GM21423 (cell line): ENCODE measurements around the gene ITGBL1.
A peak's percentile ranks its signal among the peaks of the same experiment; 100 is the strongest.

Experiments
- ATAC-seq: cut with Tn5 transposase; IDR thresholded peaks from one replicate; pipeline ENCODE4 v1.9.1; 2021; ENCODE audit warnings: mild to moderate bottlenecking, moderate library complexity; ENCODE audit not compliant: unreplicated experiment

Gene ITGBL1

GRCh38 chr13:101738336-101738735 is 285.9 kb downstream of the ITGBL1 start:
- ATAC-seq = no peak

DNA sequence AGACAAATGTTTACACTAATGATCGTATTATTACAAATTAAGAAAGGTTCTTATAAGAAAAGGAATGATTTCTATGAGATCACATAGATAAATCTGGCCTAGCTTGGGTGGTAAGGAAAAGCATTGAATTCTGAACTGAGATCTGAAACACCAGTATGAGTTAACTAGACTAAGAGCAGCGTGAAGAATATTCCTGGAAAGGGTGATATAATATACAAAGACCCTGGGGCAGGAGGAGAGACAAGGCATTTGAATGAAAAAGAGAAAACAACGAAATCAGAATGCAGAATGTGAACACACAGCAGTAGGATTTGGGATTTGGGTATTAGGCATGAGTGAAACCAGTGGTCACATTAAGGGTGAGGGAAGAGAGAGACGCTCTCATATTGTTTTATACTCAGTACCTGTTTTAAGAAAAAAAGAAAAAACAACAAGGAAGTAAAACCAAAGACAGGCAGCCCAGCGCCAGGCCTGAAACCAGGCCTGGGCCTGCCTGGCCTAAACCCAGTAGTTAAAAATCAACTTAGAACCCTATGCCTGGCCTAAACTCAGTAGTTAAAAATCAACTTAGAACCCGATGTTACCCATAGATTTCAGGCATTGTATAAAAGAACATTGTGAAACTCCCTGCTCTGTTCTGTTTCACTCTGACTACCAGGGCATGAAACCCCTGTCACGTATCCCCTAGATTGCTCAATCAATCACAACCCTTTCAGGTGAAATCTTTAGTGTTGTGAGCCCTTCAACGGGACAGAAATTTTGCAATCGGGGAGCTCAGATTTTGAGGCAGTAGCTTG is 287.1 kb downstream of the ITGBL1 start:
- peak; percentile 95 for ATAC-seq

- ATAC-seq = no peak
Measured at GRCh38 chr13:101746513-101746912, 294.0 kb downstream of the ITGBL1 start.

DNA sequence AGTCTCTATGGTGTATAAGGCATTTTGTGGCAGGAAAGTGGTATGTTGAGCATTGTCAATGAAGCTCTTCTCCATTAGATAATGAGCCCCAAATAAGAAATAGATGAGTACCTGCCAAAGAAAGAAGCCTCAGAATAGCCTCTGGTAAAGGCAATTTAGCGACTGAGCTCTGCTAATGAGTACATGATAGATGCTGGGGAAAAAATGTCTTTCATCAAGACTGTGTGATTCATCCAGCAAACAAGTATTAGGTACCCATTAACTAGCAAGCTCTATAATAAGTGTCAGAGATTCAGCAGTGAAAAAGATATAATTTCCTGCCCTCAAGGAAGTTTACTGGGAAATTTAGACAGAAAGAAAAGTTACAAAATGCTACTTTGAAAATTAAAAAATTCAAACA is 294.6 kb downstream of the ITGBL1 start:
- no peak for ATAC-seq

DNA sequence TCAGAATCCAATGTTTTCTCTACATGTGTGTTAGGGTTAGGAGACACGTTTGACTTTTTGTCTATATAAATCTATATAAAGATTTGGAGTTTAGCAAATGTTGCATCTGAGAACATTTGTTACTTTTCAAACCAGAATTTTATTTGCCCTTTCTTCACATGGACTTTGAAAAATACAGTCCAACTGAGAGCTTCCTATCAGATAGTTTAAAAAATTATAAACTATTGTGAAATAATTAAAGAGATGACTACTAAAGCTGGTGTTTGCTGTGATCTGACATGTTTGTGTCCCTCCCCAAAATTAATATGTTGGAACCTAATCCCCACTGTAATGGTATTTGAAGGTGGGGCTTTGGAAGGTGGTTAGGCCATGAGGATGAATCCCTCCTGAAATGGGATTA is 297.1 kb downstream of the ITGBL1 start:
- no peak for ATAC-seq

GRCh38 chr13:101751488-101751887 is 299.0 kb downstream of the ITGBL1 start:
- peak; percentile 68 for ATAC-seq

- no peak for ATAC-seq
Measured at GRCh38 chr13:101752432-101752831, 300.0 kb downstream of the ITGBL1 start.

- ATAC-seq = no peak
Measured at GRCh38 chr13:101755228-101755887, 302.9 kb downstream of the ITGBL1 start.

DNA sequence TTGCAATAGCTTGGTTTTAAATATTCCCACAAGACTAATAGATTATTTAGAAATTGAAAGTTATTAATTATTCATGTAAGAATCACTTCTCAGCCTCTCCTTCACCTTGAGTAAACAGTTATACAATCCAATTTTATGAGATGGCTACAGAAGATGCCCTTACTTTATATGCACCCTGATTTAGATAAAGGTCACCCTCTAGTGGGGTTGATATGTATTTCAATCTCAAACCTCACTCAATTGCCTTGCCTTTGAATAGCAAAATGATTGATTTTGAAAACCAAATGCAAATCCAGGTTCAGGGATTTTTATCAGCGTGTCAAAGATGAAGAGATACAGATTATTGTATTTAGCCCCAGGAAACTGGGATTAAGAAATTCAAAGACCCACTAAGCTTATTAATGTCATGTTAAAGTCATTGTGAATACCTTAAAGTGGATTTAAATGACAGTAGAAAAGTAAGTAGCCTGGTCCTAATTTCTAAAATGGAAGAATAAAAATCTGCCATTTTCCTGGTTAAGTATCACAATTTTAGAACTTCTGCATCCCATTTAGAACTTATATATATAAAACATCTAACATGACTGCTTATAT is 305.1 kb downstream of the ITGBL1 start:
- ATAC-seq = peak; percentile 87

- no peak for ATAC-seq
Measured at GRCh38 chr13:101763191-101763590, 310.7 kb downstream of the ITGBL1 start.
